A673 (cell line): ENCODE data around the gene CX3CL1. TPM values are rescaled to one million over a fixed set of nuclear protein-coding genes. Genes with fewer than 3 reads are reported as not detected.
A peak's percentile ranks its signal among the peaks of the same experiment; 100 is the strongest.
"Not testable (repeated sequence)": the region's sequence is repeated elsewhere in the genome, so short reads cannot be mapped to it uniquely, and the experiment has no call there.

ENCODE experiments used
- BruUV-seq: library from RNA; stranded (reverse); fragments of 400-500 nt; replicated peaks from 2 replicates; lab custom pipeline; 2021; lab: Mats Ljungman, UMichigan
- CTCF ChIA-PET: fragments of 300-600 bp; sonication (Branson Sonifier 250); formaldehyde crosslinking; loops from one replicate; lab custom pipeline; 2022; ENCODE audit warnings: antibody characterized with exemption; lab: Charles Lee
- POLR2A ChIA-PET: fragments of 300-600 bp; sonication (Branson Sonifier 250); formaldehyde crosslinking; loops from one replicate; lab custom pipeline; 2022; ENCODE audit warnings: antibody characterized with exemption; ENCODE audit not compliant: low non-redundant PET; lab: Charles Lee
- DNase-seq: peaks from one replicate; pipeline ENCODE4 v3.0.0-alpha.2; 2015; ENCODE audit warnings: low spot score
- H3K27ac ChIP-seq: fragments of 200-600 bp; sonication (generic); 2 replicates; pipeline ENCODE4 v1.5.1; 2016; ENCODE audit warnings: mixed run types, low read depth, mild to moderate bottlenecking, mixed read lengths, antibody characterized with exemption, low read length; ENCODE audit not compliant: poor library complexity, severe bottlenecking
- H3K27me3 ChIP-seq: fragments of 200-600 bp; sonication (generic); replicated peaks from 2 replicates; pipeline ENCODE4 v1.6.1; 2017; ENCODE audit warnings: mixed run types, low read depth, mild to moderate bottlenecking, mixed read lengths, antibody characterized with exemption, low read length; ENCODE audit not compliant: insufficient read depth, poor library complexity
- H3K36me3 ChIP-seq: fragments of 200-600 bp; sonication (generic); 2 replicates; pipeline ENCODE4 v1.6.1; 2016; ENCODE audit warnings: mixed run types, mild to moderate bottlenecking, mixed read lengths, antibody characterized with exemption, low read length; ENCODE audit not compliant: insufficient read depth, poor library complexity, severe bottlenecking
- H3K4me1 ChIP-seq: fragments of 200-600 bp; sonication (generic); 2 replicates; pipeline ENCODE4 v1.6.1; 2017; ENCODE audit warnings: mixed run types, mild to moderate bottlenecking, mixed read lengths, antibody characterized with exemption, low read length; ENCODE audit not compliant: insufficient read depth, poor library complexity, severe bottlenecking
- H3K4me3 ChIP-seq: fragments of 200-600 bp; sonication (generic); 2 replicates; pipeline ENCODE4 v1.5.1; 2016; ENCODE audit warnings: low read depth, mixed run types, mild to moderate bottlenecking, mixed read lengths, low read length; ENCODE audit not compliant: poor library complexity, severe bottlenecking
- H3K9me3 ChIP-seq: fragments of 200-600 bp; sonication (generic); 2 replicates; pipeline ENCODE4 v1.6.1; 2016; ENCODE audit warnings: mixed run types, low read depth, mild to moderate bottlenecking, mixed read lengths, antibody characterized with exemption, low read length; ENCODE audit not compliant: poor library complexity, severe bottlenecking
- EZH2 ChIP-seq: fragments of 200-600 bp; sonication (generic); IDR thresholded peaks from 2 replicates; pipeline ENCODE4 v1.6.1; 2017; ENCODE audit warnings: borderline replicate concordance, low read depth, mild to moderate bottlenecking, mixed read lengths, antibody characterized with exemption, low read length; ENCODE audit not compliant: poor library complexity, severe bottlenecking
- intact Hi-C: fragments of 100-400 bp; cut with micrococcal nuclease; formaldehyde crosslinking; loops from one replicate; pipeline ENCODE4 v1.10.0; 2022; ENCODE audit not compliant: unreplicated experiment
- total RNA-seq: library from RNA; stranded (reverse); gene quantifications from 2 replicates; pipeline ENCODE4 v1.2.3, GENCODE V29; 2021
- TF ChIP-seq, protein P1 (sequence below): fragments of 300-800, 200-600 bp; sonication (generic); conservative IDR thresholded peaks from 2 replicates; pipeline ENCODE4 v1.5.1; 2017; ENCODE audit warnings: low read depth, mild to moderate bottlenecking, antibody characterized with exemption, low read length, moderate library complexity, mixed read lengths

Gene CX3CL1
- total RNA-seq, 1 experiment from 2014 or later = not detected

DNA sequence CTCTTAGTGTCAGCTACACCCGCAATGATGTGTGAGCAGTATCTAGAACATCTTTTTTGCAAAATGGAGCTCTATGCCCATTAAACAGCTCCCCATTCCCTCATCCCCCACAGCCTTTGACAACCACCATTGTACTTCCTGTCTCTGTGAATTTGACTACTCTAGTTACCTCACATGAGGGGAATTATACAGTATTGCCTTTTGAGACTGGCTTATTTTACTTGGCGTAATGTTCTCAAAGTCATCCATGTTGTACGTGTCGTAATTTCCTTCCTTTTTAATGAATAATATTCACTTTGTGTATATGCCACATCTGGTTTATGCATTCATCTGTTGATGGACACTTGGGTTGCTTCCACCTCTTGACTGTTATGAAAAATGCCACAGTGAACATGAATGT is 36.9 kb upstream of the CX3CL1 start:
- intact Hi-C loops = no loop called here
- no peak for DNase-seq
- Histone ChIP-seq H3K36me3 (no peaks in the 10 kb centered on the region), H3K4me3 (no peak overlapping the region), H3K9me3 (peaks cover 7% of the 10 kb centered on the region), H3K4me1 (no peaks in the 10 kb centered on the region), H3K27ac (no peak overlapping the region), H3K27me3 (peaks cover 6% of the 10 kb centered on the region)
- ChIA-PET CTCF (no interaction called here), POLR2A (no interaction called here)
- TF ChIP-seq, protein P1, sequence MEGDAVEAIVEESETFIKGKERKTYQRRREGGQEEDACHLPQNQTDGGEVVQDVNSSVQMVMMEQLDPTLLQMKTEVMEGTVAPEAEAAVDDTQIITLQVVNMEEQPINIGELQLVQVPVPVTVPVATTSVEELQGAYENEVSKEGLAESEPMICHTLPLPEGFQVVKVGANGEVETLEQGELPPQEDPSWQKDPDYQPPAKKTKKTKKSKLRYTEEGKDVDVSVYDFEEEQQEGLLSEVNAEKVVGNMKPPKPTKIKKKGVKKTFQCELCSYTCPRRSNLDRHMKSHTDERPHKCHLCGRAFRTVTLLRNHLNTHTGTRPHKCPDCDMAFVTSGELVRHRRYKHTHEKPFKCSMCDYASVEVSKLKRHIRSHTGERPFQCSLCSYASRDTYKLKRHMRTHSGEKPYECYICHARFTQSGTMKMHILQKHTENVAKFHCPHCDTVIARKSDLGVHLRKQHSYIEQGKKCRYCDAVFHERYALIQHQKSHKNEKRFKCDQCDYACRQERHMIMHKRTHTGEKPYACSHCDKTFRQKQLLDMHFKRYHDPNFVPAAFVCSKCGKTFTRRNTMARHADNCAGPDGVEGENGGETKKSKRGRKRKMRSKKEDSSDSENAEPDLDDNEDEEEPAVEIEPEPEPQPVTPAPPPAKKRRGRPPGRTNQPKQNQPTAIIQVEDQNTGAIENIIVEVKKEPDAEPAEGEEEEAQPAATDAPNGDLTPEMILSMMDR = no peak
- no peak for TF ChIP-seq EZH2
- no TSS peak for BruUV-seq

DNA sequence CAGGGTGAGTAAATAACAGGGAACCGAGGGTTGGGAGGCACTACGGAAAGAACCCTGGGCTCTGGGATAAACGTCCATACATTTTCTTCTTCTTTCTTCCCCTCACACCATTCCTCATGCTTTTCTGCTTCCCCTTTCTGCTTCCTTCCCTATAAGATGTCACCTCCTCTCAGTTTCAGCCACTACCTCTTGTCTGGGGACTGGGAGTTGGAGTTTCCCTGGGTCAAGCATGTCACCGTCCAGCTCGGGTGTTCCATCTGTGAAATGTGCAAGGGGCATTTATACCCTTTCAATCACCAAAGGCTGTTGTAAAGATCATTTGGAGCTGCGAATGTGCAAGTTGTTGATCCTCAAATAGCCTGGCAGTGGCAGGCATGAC is 31.2 kb upstream of the CX3CL1 start:
- ChIA-PET POLR2A (no interaction called here), CTCF (no interaction called here)
- Histone ChIP-seq H3K4me3 (no peak overlapping the region), H3K4me1 (no peaks in the 10 kb centered on the region), H3K27ac (no peak overlapping the region), H3K36me3 (no peaks in the 10 kb centered on the region), H3K27me3 (no peaks in the 10 kb centered on the region), H3K9me3 (peaks cover 7% of the 10 kb centered on the region)
- no TSS peak for BruUV-seq
- DNase-seq = no peak
- intact Hi-C loops = no loop called here
- TF ChIP-seq, protein P1 = no peak
- no peak for TF ChIP-seq EZH2

DNA sequence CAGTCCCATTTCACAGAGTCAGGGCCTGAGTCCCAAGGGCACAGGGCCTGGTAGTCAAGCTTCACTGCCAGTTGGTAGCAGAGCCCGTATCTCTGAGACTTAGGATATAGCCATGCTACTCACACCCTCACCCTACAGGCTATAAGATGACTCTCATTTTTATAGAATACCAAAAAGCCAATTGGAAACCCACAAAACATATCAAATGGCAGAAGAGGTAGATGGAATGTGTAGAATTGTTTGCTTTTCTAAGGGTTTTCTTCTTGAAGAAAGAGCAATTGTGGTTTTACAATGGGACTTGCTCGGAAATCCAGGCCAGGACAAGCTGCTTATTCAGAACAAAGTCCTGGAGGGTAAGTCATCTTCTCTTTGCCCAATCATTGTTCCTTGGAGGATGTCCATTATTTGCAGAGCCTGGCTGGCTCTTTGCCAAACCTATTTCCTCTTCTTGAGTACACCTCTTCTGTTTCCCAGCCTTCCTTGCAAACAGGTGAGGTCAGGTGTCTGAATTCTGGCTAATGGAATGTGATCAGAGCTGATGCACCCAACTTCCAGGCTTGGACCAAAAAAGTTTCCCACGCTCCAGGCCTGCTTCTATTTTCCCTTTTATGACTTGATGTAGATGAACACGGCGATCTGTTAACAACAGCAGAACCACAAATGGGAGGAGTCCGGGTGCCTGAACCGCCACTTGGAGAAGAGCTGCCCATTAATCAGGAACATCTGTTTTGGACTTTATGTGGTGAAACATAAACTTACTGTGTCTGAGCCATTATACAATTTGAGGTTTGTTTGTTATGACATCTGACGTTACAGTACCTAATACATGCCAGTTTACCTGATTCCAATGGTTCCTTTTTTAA is 30.6 kb upstream of the CX3CL1 start:
- BruUV-seq = no TSS peak
- intact Hi-C loops = no loop called here
- Histone ChIP-seq H3K4me1 (no peaks in the 10 kb centered on the region), H3K36me3 (no peaks in the 10 kb centered on the region), H3K4me3 (no peak overlapping the region), H3K9me3 (peaks cover 7% of the 10 kb centered on the region), H3K27ac (no peak overlapping the region), H3K27me3 (peaks cover 1% of the 10 kb centered on the region)
- DNase-seq = peak; percentile 41
- no peak for TF ChIP-seq EZH2
- TF ChIP-seq, protein P1 = no peak
- POLR2A ChIA-PET = no interaction called here
- CTCF ChIA-PET = no interaction called here

DNA sequence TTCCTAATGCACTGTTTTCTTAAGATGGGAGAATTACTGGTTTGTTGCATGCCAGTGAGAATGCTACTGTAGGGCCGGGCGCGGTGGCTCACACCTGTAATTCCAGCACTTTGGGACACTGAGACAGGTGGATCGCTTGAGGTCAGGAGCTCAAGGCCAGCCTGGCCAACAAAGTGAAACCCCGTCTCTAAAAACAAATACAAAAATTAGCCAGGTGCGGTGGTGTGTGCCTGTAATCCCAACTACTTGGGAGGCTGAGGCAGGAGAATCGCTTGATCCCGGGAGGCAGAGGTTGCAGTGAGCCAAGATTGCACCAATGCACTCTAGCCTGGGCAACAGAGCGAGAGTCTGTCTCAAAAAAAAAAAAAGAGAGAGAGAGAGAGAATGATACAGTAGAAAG is 29.7 kb upstream of the CX3CL1 start:
- DNase-seq, CTCF ChIA-PET: not testable (repeated sequence)

More for the DNA sequence above, 29.7 kb upstream of the CX3CL1 start:
- POLR2A ChIA-PET = interaction anchor here (0.7 kb wide), 1 partner anchor 39 kb away, joined by 3 read pairs; no protein-coding TSS in a partner anchor
- H3K36me3 ChIP-seq, BruUV-seq, H3K4me1 ChIP-seq, H3K27me3 ChIP-seq, H3K9me3 ChIP-seq, H3K4me3 ChIP-seq, H3K27ac ChIP-seq, intact Hi-C loops: not testable (repeated sequence)
